Measurements from ENCODE around the gene KCNH2. TPM values are rescaled to one million over a fixed set of nuclear protein-coding genes. Genes with fewer than 3 reads are reported as not detected.

KCNH2 gene
- total and polyA plus RNA-seq, 4 donors: 0.43 to 2.0 (median 1.3) TPM

GRCh38 chr7:150973571-150974451 lies 4.3 kb downstream of the KCNH2 start:
- no peak for TF ChIP-seq CTCF (IDR thresholded peaks at IDR 0.05; ENCODE audit: control extremely low read depth, extremely low read depth)
- no peak overlapping the region for H3K4me3 ChIP-seq
- H3K9ac ChIP-seq (ENCODE audit: insufficient read depth in 1 of 2, low read length in 2 of 2): no peak overlapping the region
- H3K27ac ChIP-seq (ENCODE audit: low read depth in 1 of 2, low read length in 1 of 2): peak overlapping the region; percentile 18 to 75
- ATAC-seq (ENCODE audit: insufficient read depth, low FRiP score) (no peak), DNase-seq (peak in 2 of 3 donors; percentile 62 to 67)
- H3K9me3 ChIP-seq (ENCODE audit: control insufficient read depth in 4 of 4, insufficient read depth in 3 of 4, low read length in 3 of 4): peaks cover 0 to 3% (median 0%) of the 10 kb centered on the region in 4 donors
- 29 to 31% methylated on average over 25 to 27 of the region's 27 CpGs for WGBS, 2 donors
- peaks cover 8 to 88% (median 38%) of the 10 kb centered on the region in 5 donors for H3K4me1 ChIP-seq (ENCODE audit: control insufficient read depth in 5 of 5, insufficient read depth in 5 of 5, low read length in 5 of 5)
- H3K36me3 ChIP-seq (ENCODE audit: control insufficient read depth in 4 of 4, insufficient read depth in 4 of 4, low read length in 4 of 4): no peaks in the 10 kb centered on the region
- peaks cover 0 to 9% (median 3%) of the 10 kb centered on the region in 3 donors for H3K27me3 ChIP-seq (ENCODE audit: control insufficient read depth in 3 of 3, insufficient read depth in 3 of 3, low read length in 2 of 3)

- peak overlapping the region in 1 of 2 donors; percentile 75 for H3K27ac ChIP-seq (ENCODE audit: low read depth in 1 of 2, low read length in 1 of 2)
- 64 to 68% methylated on average over 8 of the region's 8 CpGs for WGBS, 2 donors
- peaks cover 0 to 9% (median 3%) of the 10 kb centered on the region in 3 donors for H3K27me3 ChIP-seq (ENCODE audit: control insufficient read depth in 3 of 3, insufficient read depth in 3 of 3, low read length in 2 of 3)
- H3K4me3 ChIP-seq: no peak overlapping the region
- H3K36me3 ChIP-seq (ENCODE audit: control insufficient read depth in 4 of 4, insufficient read depth in 4 of 4, low read length in 4 of 4): no peaks in the 10 kb centered on the region
- H3K4me1 ChIP-seq (ENCODE audit: control insufficient read depth in 5 of 5, insufficient read depth in 5 of 5, low read length in 5 of 5): peaks cover 8 to 94% (median 47%) of the 10 kb centered on the region in 5 donors
- peaks cover 0 to 3% (median 0%) of the 10 kb centered on the region in 4 donors for H3K9me3 ChIP-seq (ENCODE audit: control insufficient read depth in 4 of 4, insufficient read depth in 3 of 4, low read length in 3 of 4)
- peak in 1 of 3 donors; percentile 51 for DNase-seq
- TF ChIP-seq CTCF (IDR thresholded peaks at IDR 0.05; ENCODE audit: control extremely low read depth, extremely low read depth): no peak
- no peak overlapping the region for H3K9ac ChIP-seq (ENCODE audit: insufficient read depth in 1 of 2, low read length in 2 of 2)
- no peak for ATAC-seq (ENCODE audit: insufficient read depth, low FRiP score)
Observed at GRCh38 chr7:150972741-150973140, 5.4 kb downstream of the KCNH2 start.

GRCh38 chr7:150972023-150972468 lies 6.1 kb downstream of the KCNH2 start:
- Histone ChIP-seq H3K27me3 (ENCODE audit: control insufficient read depth in 3 of 3, insufficient read depth in 3 of 3, low read length in 2 of 3) (peaks cover 0 to 5% (median 0%) of the 10 kb centered on the region in 3 donors), H3K9me3 (ENCODE audit: control insufficient read depth in 4 of 4, insufficient read depth in 3 of 4, low read length in 3 of 4) (peaks cover 0 to under 1% (median 0%) of the 10 kb centered on the region in 4 donors), H3K36me3 (ENCODE audit: control insufficient read depth in 4 of 4, insufficient read depth in 4 of 4, low read length in 4 of 4) (no peaks in the 10 kb centered on the region), H3K4me3 (no peak overlapping the region), H3K9ac (ENCODE audit: insufficient read depth in 1 of 2, low read length in 2 of 2) (no peak overlapping the region), H3K4me1 (ENCODE audit: control insufficient read depth in 5 of 5, insufficient read depth in 5 of 5, low read length in 5 of 5) (peaks cover 8 to 96% (median 49%) of the 10 kb centered on the region in 5 donors), H3K27ac (ENCODE audit: low read depth in 1 of 2, low read length in 1 of 2) (peak overlapping the region in 1 of 2 donors; percentile 75)
- ATAC-seq (ENCODE audit: insufficient read depth, low FRiP score) (no peak), DNase-seq (peak; percentile 91 to 96 (median 92))
- WGBS, 2 donors: 63 to 78% methylated on average over 12 of the region's 12 CpGs
- TF ChIP-seq CTCF (IDR thresholded peaks at IDR 0.05; ENCODE audit: control extremely low read depth, extremely low read depth): no peak

Measured in lung (tissue), 12 donors.